ENCODE results near the gene SEMA4C.

DNA sequence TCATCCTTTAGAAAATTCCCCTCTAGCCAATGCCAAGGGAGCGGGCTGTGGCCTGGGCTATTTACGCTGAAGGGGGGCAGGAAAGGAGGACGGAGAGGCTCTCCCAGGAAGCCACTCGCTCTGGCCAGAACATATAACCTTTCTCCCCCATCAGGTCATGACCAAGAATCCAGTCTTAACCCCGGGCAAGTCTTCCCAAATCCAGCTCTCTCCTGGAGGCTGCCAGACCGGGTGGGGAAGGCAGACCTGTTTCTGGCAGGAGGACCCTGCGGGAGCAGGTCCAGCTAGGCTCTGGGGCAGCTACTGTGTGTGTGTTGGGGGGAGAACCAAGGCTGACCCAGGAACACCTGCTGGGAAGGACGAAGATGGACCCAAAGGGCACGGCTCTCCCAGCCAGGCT lies 13.4 kb upstream of the SEMA4C start:
- TF ChIP-seq, protein P1, sequence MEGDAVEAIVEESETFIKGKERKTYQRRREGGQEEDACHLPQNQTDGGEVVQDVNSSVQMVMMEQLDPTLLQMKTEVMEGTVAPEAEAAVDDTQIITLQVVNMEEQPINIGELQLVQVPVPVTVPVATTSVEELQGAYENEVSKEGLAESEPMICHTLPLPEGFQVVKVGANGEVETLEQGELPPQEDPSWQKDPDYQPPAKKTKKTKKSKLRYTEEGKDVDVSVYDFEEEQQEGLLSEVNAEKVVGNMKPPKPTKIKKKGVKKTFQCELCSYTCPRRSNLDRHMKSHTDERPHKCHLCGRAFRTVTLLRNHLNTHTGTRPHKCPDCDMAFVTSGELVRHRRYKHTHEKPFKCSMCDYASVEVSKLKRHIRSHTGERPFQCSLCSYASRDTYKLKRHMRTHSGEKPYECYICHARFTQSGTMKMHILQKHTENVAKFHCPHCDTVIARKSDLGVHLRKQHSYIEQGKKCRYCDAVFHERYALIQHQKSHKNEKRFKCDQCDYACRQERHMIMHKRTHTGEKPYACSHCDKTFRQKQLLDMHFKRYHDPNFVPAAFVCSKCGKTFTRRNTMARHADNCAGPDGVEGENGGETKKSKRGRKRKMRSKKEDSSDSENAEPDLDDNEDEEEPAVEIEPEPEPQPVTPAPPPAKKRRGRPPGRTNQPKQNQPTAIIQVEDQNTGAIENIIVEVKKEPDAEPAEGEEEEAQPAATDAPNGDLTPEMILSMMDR (IDR thresholded peaks at IDR 0.05), result no peak
- no peak for TF ChIP-seq POLR2AphosphoS5 (IDR thresholded peaks at IDR 0.05)
- TF ChIP-seq POLR2A (IDR thresholded peaks at IDR 0.05), result no peak
- no peak for TF ChIP-seq EP300 (IDR thresholded peaks at IDR 0.05)

Data from gastroesophageal sphincter (tissue), 3 donors.